ENCODE data around the gene COL25A1. TPM values are rescaled to one million over a fixed set of nuclear protein-coding genes. Genes with fewer than 3 reads are reported as not detected.

Gene COL25A1
- total RNA-seq, 4 donors from 2014 or later, result 0.14 to 1.6 (median 0.32) TPM; not detected in 1

GRCh38 chr4:108810087-108810486, 492.4 kb downstream of the COL25A1 start:
- WGBS, 2 donors (ENCODE audit: low coverage in 1 of 2), result 71 to 84% methylated on average over 1 of the region's 1 CpG
- Histone ChIP-seq H3K9me3 (no peaks in the 10 kb centered on the region), H3K27ac (no peak overlapping the region), H3K36me3 (no peaks in the 10 kb centered on the region), H3K4me3 (no peak overlapping the region), H3K27me3 (peaks cover 6% of the 10 kb centered on the region), H3K4me1 (no peaks in the 10 kb centered on the region)
- no peak for DNase-seq
- in situ Hi-C loops (cut with MboI; ENCODE audit: low pct_ligation_motif_present in 1 of 4, low pct_unique_long_range_greater_than_20kb in 1 of 4, low sequenced_read_pairs in 3 of 4) (no loop called here), intact Hi-C loops (cut with DNase I; ENCODE audit: low total_unique reads) (no loop called here)
- TF ChIP-seq CTCF (IDR thresholded peaks at IDR 0.05) (no peak), EP300 (IDR thresholded peaks at IDR 0.05; ENCODE audit: low read depth) (no peak), POLR2AphosphoS5 (IDR thresholded peaks at IDR 0.05) (no peak), POLR2A (IDR thresholded peaks at IDR 0.05) (no peak)

GRCh38 chr4:108804648-108805273, 497.7 kb downstream of the COL25A1 start:
- DNase-seq, result no peak
- no peak overlapping the region for H3K27ac ChIP-seq
- WGBS, 2 donors (ENCODE audit: low coverage in 1 of 2), result 83 to 86% methylated on average over 2 to 5 of the region's 5 CpGs
- H3K4me1 ChIP-seq, result no peaks in the 10 kb centered on the region
- TF ChIP-seq CTCF (IDR thresholded peaks at IDR 0.05), result no peak
- no peak for TF ChIP-seq POLR2AphosphoS5 (IDR thresholded peaks at IDR 0.05)
- no peak for TF ChIP-seq EP300 (IDR thresholded peaks at IDR 0.05; ENCODE audit: low read depth)
- TF ChIP-seq POLR2A (IDR thresholded peaks at IDR 0.05), result no peak
- in situ Hi-C loops (cut with MboI; ENCODE audit: low pct_ligation_motif_present in 1 of 4, low pct_unique_long_range_greater_than_20kb in 1 of 4, low sequenced_read_pairs in 3 of 4), result no loop called here
- H3K36me3 ChIP-seq, result no peaks in the 10 kb centered on the region
- peaks cover 6% of the 10 kb centered on the region for H3K27me3 ChIP-seq
- intact Hi-C loops (cut with DNase I; ENCODE audit: low total_unique reads), result no loop called here
- H3K4me3 ChIP-seq, result no peak overlapping the region
- H3K9me3 ChIP-seq, result no peaks in the 10 kb centered on the region

GRCh38 chr4:108799306-108799705, 503.2 kb downstream of the COL25A1 start:
- intact Hi-C loops (cut with DNase I; ENCODE audit: low total_unique reads), result no loop called here
- no peak for TF ChIP-seq CTCF (IDR thresholded peaks at IDR 0.05)
- no peak for TF ChIP-seq POLR2A (IDR thresholded peaks at IDR 0.05)
- no peak for TF ChIP-seq POLR2AphosphoS5 (IDR thresholded peaks at IDR 0.05)
- TF ChIP-seq EP300 (IDR thresholded peaks at IDR 0.05; ENCODE audit: low read depth), result no peak

GRCh38 chr4:108796173-108796572, 506.3 kb downstream of the COL25A1 start:
- WGBS, 2 donors (ENCODE audit: low coverage in 1 of 2), result 55 to 61% methylated on average over 3 of the region's 3 CpGs
- DNase-seq, result no peak
- in situ Hi-C loops (cut with MboI; ENCODE audit: low pct_ligation_motif_present in 1 of 4, low pct_unique_long_range_greater_than_20kb in 1 of 4, low sequenced_read_pairs in 3 of 4), result no loop called here
- intact Hi-C loops (cut with DNase I; ENCODE audit: low total_unique reads), result no loop called here
- Histone ChIP-seq H3K36me3 (no peaks in the 10 kb centered on the region), H3K9me3 (no peaks in the 10 kb centered on the region), H3K27ac (no peak overlapping the region), H3K4me3 (no peak overlapping the region), H3K27me3 (no peaks in the 10 kb centered on the region), H3K4me1 (no peaks in the 10 kb centered on the region)
- TF ChIP-seq POLR2A (IDR thresholded peaks at IDR 0.05) (no peak), EP300 (IDR thresholded peaks at IDR 0.05; ENCODE audit: low read depth) (no peak), POLR2AphosphoS5 (IDR thresholded peaks at IDR 0.05) (no peak), CTCF (IDR thresholded peaks at IDR 0.05) (no peak)

More at GRCh38 chr4:108799306-108799705, 503.2 kb downstream of the COL25A1 start:
- no peak overlapping the region for H3K4me3 ChIP-seq
- 72 to 91% methylated on average over 5 of the region's 5 CpGs for WGBS, 2 donors (ENCODE audit: low coverage in 1 of 2)
- no peaks in the 10 kb centered on the region for H3K4me1 ChIP-seq
- no peaks in the 10 kb centered on the region for H3K27me3 ChIP-seq
- in situ Hi-C loops (cut with MboI; ENCODE audit: low pct_ligation_motif_present in 1 of 4, low pct_unique_long_range_greater_than_20kb in 1 of 4, low sequenced_read_pairs in 3 of 4), result no loop called here
- DNase-seq, result no peak
- no peak overlapping the region for H3K27ac ChIP-seq
- no peaks in the 10 kb centered on the region for H3K9me3 ChIP-seq
- H3K36me3 ChIP-seq, result no peaks in the 10 kb centered on the region
